K562 (cell line): ENCODE results near the gene ZC3H12C. TPM values are rescaled to one million over a fixed set of nuclear protein-coding genes. Genes with fewer than 3 reads are reported as not detected.
A peak's percentile ranks its signal among the peaks of the same experiment; 100 is the strongest.

Experiments used
- ATAC-seq: fragments of 200-7000 bp; cut with Tn5 transposase; 3 replicates; pipeline ENCODE4 v1.9.1; 2020; ENCODE audit warnings: moderate library complexity
- BruUV-seq: library from RNA; stranded (reverse); fragments of 400-500 nt; replicated peaks from 2 replicates; lab custom pipeline; 2021; lab: Mats Ljungman, UMichigan
- CTCF ChIA-PET: fragments of 300-600 bp; formaldehyde crosslinking; extraction: SDS; loops from one replicate; lab custom pipeline; 2021; ENCODE audit warnings: low intra/inter-chr PET ratio; lab: Yijun Ruan, JAX
- POLR2A ChIA-PET: fragments of 300-600, 350-650 bp; sonication (Branson Sonifier 250); formaldehyde crosslinking; extraction: SDS; loops from one replicate; lab custom pipeline; 2021; ENCODE audit warnings: antibody characterized with exemption, inconsistent platforms; lab: Yijun Ruan, JAX
- DNase-seq, 4 experiments: peaks; one replicate each; pipeline versions ENCODE4 v3.0.0 to v3.0.0-alpha.2; 2011 to 2018; ENCODE audit warnings: low spot score in 3 of 4, mixed read lengths in 3 of 4; ENCODE audit errors: extremely low read depth in 1 of 4
- FAIRE-seq: peaks from 2 replicates; lab custom pipeline; 2011; peaks lifted over from hg19 to GRCh38; lab: Jason Lieb, UNC
- H2AFZ ChIP-seq: 2 replicates; pipeline ENCODE4 v1.6.0; 2011; ENCODE audit warnings: low read depth, low read length, control low read depth, inconsistent platforms
- H3K27ac ChIP-seq: fragments of 200-600 bp; 3 replicates; pipeline ENCODE4 v1.8.0; 2011; ENCODE audit warnings: low read depth, mild to moderate bottlenecking, control low read depth, inconsistent platforms, low read length, moderate library complexity, mixed read lengths; ENCODE audit errors: extremely low read depth
- H3K27me3 ChIP-seq, 2 experiments: fragments of 300-600 bp in 1 of 2; 2 replicates in 1 of 2; 3 replicates in 1 of 2; pipeline versions ENCODE4 v1.6.0 to v1.8.0; 2011; ENCODE audit warnings: inconsistent platforms in 2 of 2, low read length in 2 of 2, mild to moderate bottlenecking in 1 of 2, mixed read lengths in 1 of 2, moderate library complexity in 1 of 2; ENCODE audit not compliant: control insufficient read depth in 2 of 2, insufficient read depth in 2 of 2
- H3K36me3 ChIP-seq: fragments of 300-600 bp; 3 replicates; pipeline ENCODE4 v1.8.0; 2011; ENCODE audit warnings: mild to moderate bottlenecking, low read length, inconsistent platforms; ENCODE audit not compliant: control insufficient read depth, insufficient read depth
- H3K4me1 ChIP-seq, 2 experiments: fragments of 200-600 bp in 1 of 2; replicated peaks in 1 of 2; 2 replicates in 1 of 2; 3 replicates in 1 of 2; pipeline versions ENCODE4 v1.5.1 to v1.8.0; 2011; ENCODE audit warnings: inconsistent platforms in 2 of 2, low read length in 2 of 2, mild to moderate bottlenecking in 1 of 2, mixed read lengths in 1 of 2, moderate library complexity in 1 of 2; ENCODE audit not compliant: control insufficient read depth in 2 of 2, insufficient read depth in 2 of 2
- H3K4me2 ChIP-seq: 2 replicates; pipeline ENCODE4 v1.6.1; 2011; ENCODE audit warnings: low read length, control low read depth, inconsistent platforms, mixed read lengths; ENCODE audit not compliant: insufficient read depth
- H3K4me3 ChIP-seq: fragments of 200-600 bp; sonication (generic), shearing (Covaris generic); 2 replicates; pipeline ENCODE4 v1.5.1; 2016; ENCODE audit warnings: control low read depth, inconsistent platforms
- H3K79me2 ChIP-seq: fragments of 200-600 bp; 3 replicates; pipeline ENCODE4 v1.8.0; 2011; ENCODE audit warnings: low read length, inconsistent platforms; ENCODE audit not compliant: control insufficient read depth, insufficient read depth
- H3K9ac ChIP-seq, 2 experiments: 2 replicates each; pipeline versions ENCODE4 v1.6.0 to v1.6.1; 2011; ENCODE audit warnings: low read depth in 2 of 2, low read length in 2 of 2, control low read depth in 1 of 2, inconsistent platforms in 1 of 2, mild to moderate bottlenecking in 1 of 2, mixed read lengths in 1 of 2; ENCODE audit not compliant: insufficient read depth in 1 of 2
- H3K9me1 ChIP-seq: one replicate; pipeline ENCODE4 v1.6.0; 2011; ENCODE audit warnings: inconsistent platforms, mild to moderate bottlenecking, low read length, moderate library complexity; ENCODE audit not compliant: control insufficient read depth, insufficient read depth
- H3K9me3 ChIP-seq: replicated peaks from 2 replicates; pipeline ENCODE4 v1.5.1; 2011; ENCODE audit warnings: low read depth, low read length, inconsistent platforms; ENCODE audit not compliant: control insufficient read depth, insufficient read depth
- H4K20me1 ChIP-seq: replicated peaks from 2 replicates; pipeline ENCODE4 v1.6.1; 2011; ENCODE audit warnings: low read length, inconsistent platforms, mixed read lengths; ENCODE audit not compliant: control insufficient read depth, insufficient read depth
- FIP1L1 ChIP-seq: fragments of 200-400 bp; formaldehyde crosslinking; IDR thresholded peaks from 2 replicates; pipeline ENCODE4 v1.6.1; 2018; ENCODE audit warnings: mild to moderate bottlenecking, low read depth, low read length; ENCODE audit not compliant: poor library complexity, severe bottlenecking
- FOSL1 ChIP-seq: fragments of 200-800 bp; sonication (Bioruptor generic); conservative IDR thresholded peaks from 2 replicates; pipeline ENCODE4 v1.6.1; 2016; ENCODE audit warnings: missing genetic modification characterization, missing compliant biosample characterization
- FOXJ3 ChIP-seq: sonication (generic); formaldehyde crosslinking; IDR thresholded peaks from 2 replicates; pipeline ENCODE4 v1.4.0; 2020; ENCODE audit warnings: mild to moderate bottlenecking, missing genetic modification reagents
- HNRNPLL ChIP-seq: fragments of 200-400 bp; formaldehyde crosslinking; IDR thresholded peaks from 2 replicates; pipeline ENCODE4 v1.6.1; 2017; ENCODE audit warnings: low read length, low read depth, mild to moderate bottlenecking; ENCODE audit not compliant: poor library complexity, severe bottlenecking
- HSF4 ChIP-seq: fragments of 250-450 bp; sonication (Bioruptor Pico); IDR thresholded peaks from 2 replicates; pipeline ENCODE4 v2.1.2; 2022; ENCODE audit warnings: mild to moderate bottlenecking, moderate library complexity, borderline replicate concordance
- NCOA1 ChIP-seq: fragments of 450-650 bp; IDR thresholded peaks from 2 replicates; pipeline ENCODE4 v1.6.1; 2016; ENCODE audit warnings: low read depth
- POLR2AphosphoS5 ChIP-seq: IDR thresholded peaks from 2 replicates; pipeline ENCODE4 v1.6.1; 2011; ENCODE audit warnings: mild to moderate bottlenecking, low read depth, low read length, moderate library complexity; ENCODE audit not compliant: control insufficient read depth, insufficient read depth
- RAD51 ChIP-seq: fragments of 450-650 bp; IDR thresholded peaks from 2 replicates; pipeline ENCODE4 v1.7.1; 2016; ENCODE audit warnings: low read depth, mild to moderate bottlenecking, borderline replicate concordance
- RBM22 ChIP-seq: fragments of 200-400 bp; formaldehyde crosslinking; IDR thresholded peaks from 2 replicates; pipeline ENCODE4 v1.6.1; 2018; ENCODE audit warnings: low read length, low read depth; ENCODE audit not compliant: poor library complexity, severe bottlenecking
- RBM39 ChIP-seq: fragments of 200-400 bp; formaldehyde crosslinking; optimal IDR thresholded peaks from 2 replicates; pipeline ENCODE3; 2018; ENCODE audit warnings: low read depth, low read length
- RFX1 ChIP-seq: fragments of 450-650 bp; IDR thresholded peaks from 2 replicates; pipeline ENCODE4 v1.6.1; 2016; ENCODE audit warnings: mild to moderate bottlenecking, moderate library complexity
- RHOXF2B ChIP-seq: fragments of 250-450 bp; sonication (Bioruptor Pico); conservative IDR thresholded peaks from 2 replicates; pipeline ENCODE4 v1.5.1; 2021
- TCF7L2 ChIP-seq: fragments of 150-350 bp; IDR thresholded peaks from 2 replicates; pipeline ENCODE4 v1.6.1; 2016; ENCODE audit warnings: low read depth, mild to moderate bottlenecking, low read length, moderate library complexity
- ZBTB2 ChIP-seq: fragments of 450-650 bp; IDR thresholded peaks from 2 replicates; pipeline ENCODE4 v1.6.1; 2016; ENCODE audit warnings: antibody characterized with exemption
- ZNF175 ChIP-seq: fragments of 200-800 bp; sonication (Bioruptor generic); IDR thresholded peaks from 2 replicates; pipeline ENCODE4 v1.6.1; 2016; ENCODE audit warnings: low read depth, mild to moderate bottlenecking, missing genetic modification characterization, missing compliant biosample characterization
- ZNF561 ChIP-seq: fragments of 450-650 bp; formaldehyde crosslinking; conservative IDR thresholded peaks from 2 replicates; pipeline ENCODE4 v1.4.0; 2020; ENCODE audit warnings: mild to moderate bottlenecking, moderate library complexity
- ZNF644 ChIP-seq: fragments of 200-800 bp; sonication (Bioruptor generic); IDR thresholded peaks from 2 replicates; pipeline ENCODE4 v1.6.1; 2016; ENCODE audit warnings: low read depth, missing genetic modification characterization, missing compliant biosample characterization
- ZNF699 ChIP-seq: fragments of 250-450 bp; sonication (Bioruptor Pico); IDR thresholded peaks from 2 replicates; pipeline ENCODE4 v1.8.0; 2021; ENCODE audit warnings: mild to moderate bottlenecking, moderate library complexity; ENCODE audit not compliant: insufficient replicate concordance
- ZNF76 ChIP-seq: fragments of 250-450 bp; sonication (Bioruptor Pico); IDR thresholded peaks from 2 replicates; pipeline ENCODE4 v1.4.0; 2020; ENCODE audit warnings: mild to moderate bottlenecking, moderate library complexity, borderline replicate concordance
- WGBS: fragments of 100-300 bp; shearing (Covaris generic); methylation state at CpG from one replicate; pipeline ENCODE4 v1.1.6; 2016; ENCODE audit warnings: low coverage, mixed read lengths; ENCODE audit not compliant: insufficient coverage; ENCODE audit errors: missing lambda C conversion rate; 5-methylcytosine and 5-hydroxymethylcytosine counted together
- in situ Hi-C: fragments of 300-500 bp; cut with MboI; formaldehyde crosslinking; loops from 4 replicates; pipeline ENCODE4 v1.15.0; 2018; ENCODE audit warnings: inconsistent platforms, mixed read lengths
- intact Hi-C: fragments of 100-400 bp; cut with micrococcal nuclease; formaldehyde crosslinking; loops from 2 replicates; pipeline ENCODE4 v1.14.2; 2022
- polyA plus RNA-seq, 8 experiments: library from polyadenylated mRNA; depleted of rRNA in 4 of 8; stranded (reverse) in 5 of 8; unstranded in 3 of 8; fragments of >200 nt; fragmentation: Nextera tagmentation in 2 of 8; fragmentation: Illumina TruSeq in 1 of 8; extraction: Ambion mirVana in 2 of 8; extraction: Trizol in 1 of 8; gene quantifications; 2 replicates each; pipeline versions ENCODE4 v1.2.1 to v1.2.3, GENCODE V29; 2011 to 2014; ENCODE audit warnings: inconsistent platforms in 1 of 8, missing spikeins in 1 of 8
- total RNA-seq, 7 experiments: library from RNA; depleted of rRNA in 6 of 7; stranded (reverse); fragments of >200 nt in 6 of 7; fragmentation: Illumina TruSeq in 2 of 7; extraction: Trizol in 2 of 7; gene quantifications; 2 replicates each; pipeline versions ENCODE4 v1.2.1 to v1.2.3, GENCODE V29; 2011 to 2021; ENCODE audit warnings: low replicate concordance in 1 of 7
- TF ChIP-seq, protein P1 (sequence below): fragments of 200-400 bp; formaldehyde crosslinking; IDR thresholded peaks from 2 replicates; pipeline ENCODE4 v1.6.1; 2017; ENCODE audit warnings: mild to moderate bottlenecking, low read depth, low read length, moderate library complexity

Gene ZC3H12C
- total and polyA plus RNA-seq, 9 of the 15 experiments (the other 6 are each of a cell fraction or from before 2014, with no cell fraction given): 0.56 to 5.9 (median 3.3) TPM

DNA sequence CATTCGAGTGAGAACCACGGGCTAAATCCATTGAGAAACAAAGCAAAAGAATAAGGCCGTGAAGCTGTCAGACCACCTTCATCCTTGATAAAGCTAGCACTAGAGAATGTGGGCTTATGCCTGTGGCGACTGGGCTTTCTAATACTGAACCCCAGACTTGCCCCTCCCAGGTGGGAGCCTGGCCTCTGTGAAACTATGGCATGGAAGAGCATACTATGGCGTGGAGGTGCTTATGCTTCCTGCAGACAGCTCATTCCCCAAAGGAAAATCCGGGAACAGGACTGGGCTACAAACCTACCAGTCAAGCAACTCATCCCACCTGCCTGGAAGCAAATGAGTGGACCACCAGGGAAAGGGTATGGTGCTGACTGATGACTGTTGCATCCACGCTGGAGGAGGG lies 92.4 kb downstream of the ZC3H12C start:
- Histone ChIP-seq H2AFZ (peak overlapping the region; percentile 14; the same call in 1 of the 2 replicates), H3K4me2 (no peak overlapping the region), H3K79me2 (no peaks in the 10 kb centered on the region), H3K27ac (no peak overlapping the region), H3K9me3 (no peaks in the 10 kb centered on the region), H3K36me3 (no peaks in the 10 kb centered on the region), H3K4me1 (no peaks in the 10 kb centered on the region), H4K20me1 (no peaks in the 10 kb centered on the region), H3K9ac (no peak overlapping the region), H3K4me3 (no peak overlapping the region), H3K27me3 (peaks cover 0 to 11% of the 10 kb centered on the region in 2 experiments; a peak in 1 of 5 replicates), H3K9me1 (no peaks in the 10 kb centered on the region)
- POLR2A ChIA-PET: interaction anchor here (1.4 kb wide), 1 partner anchor 9 kb away, joined by 4 read pairs; no protein-coding TSS in a partner anchor
- FAIRE-seq: no peak
- intact Hi-C loops (no loop called here), in situ Hi-C loops (loop anchor here (25.0 kb wide), 1 partner anchor 1052 kb away; the partner anchor contains the start of gene POU2AF2)
- DNase-seq: no peak
- ATAC-seq: no peak
- TF ChIP-seq HNRNPLL: no peak
- TF ChIP-seq FOSL1 (tag): no peak
- TF ChIP-seq RBM39: no peak
- no peak for TF ChIP-seq ZNF561 (CRISPR knock-in tag)
- no peak for TF ChIP-seq NCOA1
- TF ChIP-seq TCF7L2: no peak
- TF ChIP-seq RBM22: no peak
- TF ChIP-seq FIP1L1: no peak
- no peak for TF ChIP-seq ZNF76 (CRISPR knock-in tag)
- TF ChIP-seq RFX1: no peak
- TF ChIP-seq RHOXF2B (CRISPR knock-in tag): no peak
- TF ChIP-seq, protein P1, sequence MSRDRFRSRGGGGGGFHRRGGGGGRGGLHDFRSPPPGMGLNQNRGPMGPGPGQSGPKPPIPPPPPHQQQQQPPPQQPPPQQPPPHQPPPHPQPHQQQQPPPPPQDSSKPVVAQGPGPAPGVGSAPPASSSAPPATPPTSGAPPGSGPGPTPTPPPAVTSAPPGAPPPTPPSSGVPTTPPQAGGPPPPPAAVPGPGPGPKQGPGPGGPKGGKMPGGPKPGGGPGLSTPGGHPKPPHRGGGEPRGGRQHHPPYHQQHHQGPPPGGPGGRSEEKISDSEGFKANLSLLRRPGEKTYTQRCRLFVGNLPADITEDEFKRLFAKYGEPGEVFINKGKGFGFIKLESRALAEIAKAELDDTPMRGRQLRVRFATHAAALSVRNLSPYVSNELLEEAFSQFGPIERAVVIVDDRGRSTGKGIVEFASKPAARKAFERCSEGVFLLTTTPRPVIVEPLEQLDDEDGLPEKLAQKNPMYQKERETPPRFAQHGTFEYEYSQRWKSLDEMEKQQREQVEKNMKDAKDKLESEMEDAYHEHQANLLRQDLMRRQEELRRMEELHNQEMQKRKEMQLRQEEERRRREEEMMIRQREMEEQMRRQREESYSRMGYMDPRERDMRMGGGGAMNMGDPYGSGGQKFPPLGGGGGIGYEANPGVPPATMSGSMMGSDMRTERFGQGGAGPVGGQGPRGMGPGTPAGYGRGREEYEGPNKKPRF: no peak
- no peak for TF ChIP-seq HSF4
- TF ChIP-seq ZNF175 (CRISPR knock-in tag): no peak
- no peak for TF ChIP-seq POLR2AphosphoS5
- TF ChIP-seq FOXJ3 (CRISPR knock-in tag): no peak
- TF ChIP-seq RAD51: no peak
- no peak for TF ChIP-seq ZBTB2
- TF ChIP-seq ZNF644 (tag): no peak
- no peak for TF ChIP-seq ZNF699 (CRISPR knock-in tag)
- WGBS: 6% methylated on average over 7 of the region's 7 CpGs
- CTCF ChIA-PET: no interaction called here
- no TSS peak for BruUV-seq
